Psoas muscle (tissue), 8 donors: Measurements from ENCODE around the gene RHBDL2. TPM values are rescaled to one million over a fixed set of nuclear protein-coding genes. Genes with fewer than 3 reads are reported as not detected.

Source experiments
- ATAC-seq, 4 donors: fragments of 200-7000 bp; cut with Tn5 transposase; one replicate each; pipeline ENCODE4 v1.9.1; 2020; ENCODE audit warnings: moderate library complexity in 3 of 4, mild to moderate bottlenecking in 2 of 4
- DNase-seq, 2 donors: peaks; one replicate each; pipeline ENCODE4 v3.0.0-alpha.2; 2020
- H3K27ac ChIP-seq: fragments of 200-600 bp; one replicate; pipeline ENCODE4 v1.8.0; 2022
- H3K27me3 ChIP-seq, 3 donors: fragments of 200-600 bp in 1 of 3; one replicate each; pipeline versions ENCODE4 v1.6.1 to v1.8.0; 2013 to 2022; ENCODE audit warnings: low read length in 2 of 3, mild to moderate bottlenecking in 2 of 3, moderate library complexity in 1 of 3; ENCODE audit not compliant: insufficient read depth in 3 of 3
- H3K36me3 ChIP-seq, 2 donors: fragments of 200-600 bp in 1 of 2; one replicate each; pipeline versions ENCODE4 v1.6.1 to v1.8.0; 2013 to 2022; ENCODE audit warnings: low read depth in 1 of 2, mild to moderate bottlenecking in 1 of 2, moderate library complexity in 1 of 2; ENCODE audit not compliant: insufficient read depth in 1 of 2
- H3K4me1 ChIP-seq: fragments of 200-600 bp; one replicate; pipeline ENCODE4 v1.8.0; 2022
- H3K4me3 ChIP-seq: fragments of 200-600 bp; one replicate; pipeline ENCODE4 v1.8.0; 2022; ENCODE audit warnings: mild to moderate bottlenecking
- H3K9me3 ChIP-seq: fragments of 200-600 bp; one replicate; pipeline ENCODE4 v1.8.0; 2022
- CTCF ChIP-seq: fragments of 200-600 bp; IDR thresholded peaks from one replicate; pipeline ENCODE4 v1.8.0; 2022; ENCODE audit warnings: antibody characterized with exemption
- WGBS, 3 donors: extraction: QIAGEN DNeasy Blood & Tissue Kit; methylation state at CpG; one replicate each; pipeline versions ENCODE4 v1.1.6 to v1.1.7; 2013; 5-methylcytosine and 5-hydroxymethylcytosine counted together
- intact Hi-C, 2 donors: fragments of 100-400 bp; cut with DNase I; formaldehyde crosslinking; loops; one replicate each; pipeline versions ENCODE4 v1.11.0 to v1.14.2; 2022
- polyA plus RNA-seq, 3 donors: library from polyadenylated mRNA; stranded (reverse); fragments of 200-250 nt; gene quantifications; one replicate each; pipeline ENCODE4 v1.2.3, GENCODE V29; 2013
- total RNA-seq, 4 donors: library from RNA; stranded (reverse); fragmentation: NEBNext Ultra II Directional in 2 of 4; extraction: Animal tissue kit (Norgen Biotek cat#: 25700) in 2 of 4; gene quantifications; one replicate each; pipeline versions ENCODE4 v1.2.1 to v1.2.4, GENCODE V29; 2021 to 2023
- donor health status: healthy with polysubstance abuse.
- donor health status: DM: no; HTN: no; CAD: no; lungs with moderate emphysema.
- donor health status: Bipolar disorder and iron deficiency.
- donor health status: healthy.
- donor health status: DM: yes; HTN: yes; CAD: no.
- donor health status: DM: no; HTN: no; CAD: no.
- donor health status: DM: no; HTN: no; CAD: no.
- donor health status: DM: yes; HTN: yes; CAD: no.

Gene RHBDL2
- total and polyA plus RNA-seq, 7 donors = 0.09 to 0.31 (median 0.16) TPM; not detected in 4

- WGBS, 3 donors = 86 to 87% (median 87%) methylated on average over 9 of the region's 9 CpGs
- ATAC-seq (no peak), DNase-seq (no peak)
- Histone ChIP-seq H3K27ac (no peak overlapping the region), H3K4me3 (no peak overlapping the region), H3K9me3 (no peaks in the 10 kb centered on the region), H3K27me3 (no peaks in the 10 kb centered on the region), H3K4me1 (no peaks in the 10 kb centered on the region), H3K36me3 (no peaks in the 10 kb centered on the region)
- intact Hi-C loops = no loop called here
- TF ChIP-seq CTCF = no peak
Observed at GRCh38 chr1:38888423-38889333, 53.0 kb downstream of the RHBDL2 start.

- H3K27me3 ChIP-seq = no peaks in the 10 kb centered on the region
- H3K4me1 ChIP-seq = no peaks in the 10 kb centered on the region
- no peak overlapping the region for H3K4me3 ChIP-seq
- H3K36me3 ChIP-seq = no peaks in the 10 kb centered on the region
- ATAC-seq (no peak), DNase-seq (no peak)
- no peaks in the 10 kb centered on the region for H3K9me3 ChIP-seq
- no peak overlapping the region for H3K27ac ChIP-seq
- intact Hi-C loops = no loop called here
- no peak for TF ChIP-seq CTCF
- WGBS, 3 donors = 82 to 91% (median 87%) methylated on average over 2 of the region's 2 CpGs
Observed at GRCh38 chr1:38885092-38885491, 56.5 kb downstream of the RHBDL2 start.

- intact Hi-C loops = no loop called here
- Histone ChIP-seq H3K4me1 (no peaks in the 10 kb centered on the region), H3K9me3 (no peaks in the 10 kb centered on the region), H3K36me3 (no peaks in the 10 kb centered on the region), H3K4me3 (no peak within 1 kb of the TSS), H3K27me3 (no peaks in the 10 kb centered on the region), H3K27ac (no peak within 1 kb of the TSS)
- no peak for ATAC-seq
- no peak for TF ChIP-seq CTCF
- no peak for DNase-seq
Observed at GRCh38 chr1:38881487-38881886, 60.1 kb downstream of the RHBDL2 start, which contains the start of gene GJA9. TSS of gene GJA9 (minus strand) at chr1:38881587. CDS start at chr1:38876098, 5,489 bp downstream.

- no peak for DNase-seq
- H3K27ac ChIP-seq = no peak overlapping the region
- intact Hi-C loops = loop anchor here in 1 of 2 donors (10.0 kb wide), 1 partner anchor 149 kb away; the partner anchor contains the start of gene NDUFS5
- no peak for TF ChIP-seq CTCF
- WGBS, 3 donors = 75 to 85% (median 79%) methylated on average over 2 of the region's 2 CpGs
- no peaks in the 10 kb centered on the region for H3K27me3 ChIP-seq
- H3K4me3 ChIP-seq = no peak overlapping the region
- H3K4me1 ChIP-seq = peaks cover 9% of the 10 kb centered on the region
- H3K9me3 ChIP-seq = no peaks in the 10 kb centered on the region
- peaks cover 0 to 5% of the 10 kb centered on the region in 2 donors for H3K36me3 ChIP-seq
- ATAC-seq = no peak
Observed at GRCh38 chr1:38875811-38876210, 65.8 kb downstream of the RHBDL2 start.
